ENCODE measurements around the gene SYNPO2.

Gene SYNPO2

GRCh38 chr4:118898684-118899138 is 10.1 kb downstream of the SYNPO2 start:
- no peak for TF ChIP-seq CTCF (IDR thresholded peaks at IDR 0.05; ENCODE audit: control insufficient read depth, insufficient read depth, low read depth, low read length, missing control alignments)
- DNase-seq (ENCODE audit: low read depth), result no peak
- no peak overlapping the region for H3K4me3 ChIP-seq (ENCODE audit: control insufficient read depth, low read depth, low read length)

- no peak overlapping the region for H3K4me3 ChIP-seq (ENCODE audit: control insufficient read depth, low read depth, low read length)
- no peak for TF ChIP-seq CTCF (IDR thresholded peaks at IDR 0.05; ENCODE audit: control insufficient read depth, insufficient read depth, low read depth, low read length, missing control alignments)
- no peak for DNase-seq (ENCODE audit: low read depth)
These were observed 15.8 kb downstream of the SYNPO2 start for GRCh38 chr4:118904418-118904817.

- no peak overlapping the region for H3K4me3 ChIP-seq (ENCODE audit: control insufficient read depth, low read depth, low read length)
- TF ChIP-seq CTCF (IDR thresholded peaks at IDR 0.05; ENCODE audit: control insufficient read depth, insufficient read depth, low read depth, low read length, missing control alignments), result no peak
- no peak for DNase-seq (ENCODE audit: low read depth)
These were observed 16.3 kb downstream of the SYNPO2 start for GRCh38 chr4:118904935-118905334.

- no peak for DNase-seq (ENCODE audit: low read depth)
- H3K4me3 ChIP-seq (ENCODE audit: control insufficient read depth, low read depth, low read length), result no peak overlapping the region
- no peak for TF ChIP-seq CTCF (IDR thresholded peaks at IDR 0.05; ENCODE audit: control insufficient read depth, insufficient read depth, low read depth, low read length, missing control alignments)
These were observed 16.9 kb downstream of the SYNPO2 start for GRCh38 chr4:118905566-118905965.

- H3K4me3 ChIP-seq (ENCODE audit: control insufficient read depth, low read depth, low read length), result no peak overlapping the region
- TF ChIP-seq CTCF (IDR thresholded peaks at IDR 0.05; ENCODE audit: control insufficient read depth, insufficient read depth, low read depth, low read length, missing control alignments), result no peak
- DNase-seq (ENCODE audit: low read depth), result no peak
These were observed 20.7 kb downstream of the SYNPO2 start for GRCh38 chr4:118909173-118909956.

- DNase-seq (ENCODE audit: low read depth), result no peak
- no peak for TF ChIP-seq CTCF (IDR thresholded peaks at IDR 0.05; ENCODE audit: control insufficient read depth, insufficient read depth, low read depth, low read length, missing control alignments)
- no peak overlapping the region for H3K4me3 ChIP-seq (ENCODE audit: control insufficient read depth, low read depth, low read length)
These were observed 21.6 kb downstream of the SYNPO2 start for GRCh38 chr4:118910221-118910620.

Measured in AG09309 (cell line).